Fibroblast of skin of abdomen (primary cell): ENCODE results near the gene STAC2. TPM values are rescaled to one million over a fixed set of nuclear protein-coding genes. Genes with fewer than 3 reads are reported as not detected.
"Not testable (repeated sequence)": the region's sequence is repeated elsewhere in the genome, so short reads cannot be mapped to it uniquely, and the experiment has no call there.

Source experiments
- DNase-seq: peaks from one replicate; pipeline ENCODE4 v3.0.0-alpha.2; 2013
- polyA plus RNA-seq, 2 experiments: library from polyadenylated mRNA; unstranded; fragments of 120-200 nt; gene quantifications; one replicate each; pipeline ENCODE4 v1.2.1, GENCODE V29; 2013; ENCODE audit not compliant: insufficient read length in 2 of 2

The STAC2 gene, protein sequence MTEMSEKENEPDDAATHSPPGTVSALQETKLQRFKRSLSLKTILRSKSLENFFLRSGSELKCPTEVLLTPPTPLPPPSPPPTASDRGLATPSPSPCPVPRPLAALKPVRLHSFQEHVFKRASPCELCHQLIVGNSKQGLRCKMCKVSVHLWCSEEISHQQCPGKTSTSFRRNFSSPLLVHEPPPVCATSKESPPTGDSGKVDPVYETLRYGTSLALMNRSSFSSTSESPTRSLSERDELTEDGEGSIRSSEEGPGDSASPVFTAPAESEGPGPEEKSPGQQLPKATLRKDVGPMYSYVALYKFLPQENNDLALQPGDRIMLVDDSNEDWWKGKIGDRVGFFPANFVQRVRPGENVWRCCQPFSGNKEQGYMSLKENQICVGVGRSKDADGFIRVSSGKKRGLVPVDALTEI
- 0.77 TPM for polyA plus RNA-seq (2013, experiment 1 of 2; ENCODE audit: insufficient read length)
- 0.81 TPM for polyA plus RNA-seq (2013, experiment 2 of 2; ENCODE audit: insufficient read length)

DNA sequence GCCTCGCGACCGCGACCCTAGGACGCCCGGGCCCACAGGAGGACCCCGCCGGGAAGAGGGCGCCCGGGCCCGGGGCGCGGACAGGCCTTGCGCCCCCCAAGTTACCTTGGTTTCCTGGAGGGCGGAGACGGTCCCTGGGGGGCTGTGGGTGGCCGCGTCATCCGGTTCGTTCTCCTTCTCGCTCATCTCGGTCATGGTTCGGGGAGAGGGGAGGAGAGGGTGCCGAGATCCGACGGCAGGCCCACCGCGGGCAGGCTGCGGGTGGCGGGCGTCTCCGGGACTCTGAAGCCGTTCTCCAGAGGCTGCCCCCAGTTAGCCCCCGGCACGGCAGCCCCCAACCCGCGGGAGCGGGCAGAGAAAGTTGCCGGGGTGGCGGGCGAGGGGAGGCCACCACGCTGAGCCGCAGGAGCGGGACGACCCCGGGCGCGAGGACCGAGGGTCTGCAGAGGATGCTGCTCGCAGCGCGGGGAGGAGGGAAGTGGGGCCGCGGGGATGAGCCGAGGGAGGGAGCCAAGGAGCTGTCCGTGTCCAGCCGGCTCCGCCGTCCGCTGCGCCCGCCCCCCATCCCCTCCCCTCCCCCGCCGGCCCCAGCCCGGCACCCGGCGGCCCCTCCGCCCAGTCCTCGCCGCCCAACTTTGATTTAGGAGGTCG, at the start of gene STAC2:
Gene STAC2, minus strand, starts transcription at position 638 of the 651 bp plus-strand sequence. Its CDS starts 443 bp downstream, at position 195.
- no peak for DNase-seq

DNA sequence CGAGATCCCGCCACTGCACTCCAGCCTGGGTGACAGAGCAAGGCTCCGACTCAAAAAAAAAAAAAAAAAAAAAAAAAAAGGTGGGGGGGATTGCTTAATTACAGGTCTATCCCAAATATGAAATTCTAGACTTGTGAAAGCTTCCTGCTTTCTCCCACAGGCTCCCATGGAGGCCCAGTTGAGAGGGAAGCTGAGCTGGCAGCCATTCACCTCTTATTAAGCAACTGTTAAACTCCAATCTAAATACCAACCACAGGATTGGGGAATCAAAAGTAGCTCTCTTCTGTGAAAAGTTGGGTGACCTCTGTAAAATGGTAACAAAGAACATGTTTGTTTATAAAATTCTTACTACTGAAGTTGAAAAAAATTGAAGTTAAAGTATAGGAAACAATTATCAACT, 45.8 kb upstream of the STAC2 start:
- peak; percentile 28 for DNase-seq

DNA sequence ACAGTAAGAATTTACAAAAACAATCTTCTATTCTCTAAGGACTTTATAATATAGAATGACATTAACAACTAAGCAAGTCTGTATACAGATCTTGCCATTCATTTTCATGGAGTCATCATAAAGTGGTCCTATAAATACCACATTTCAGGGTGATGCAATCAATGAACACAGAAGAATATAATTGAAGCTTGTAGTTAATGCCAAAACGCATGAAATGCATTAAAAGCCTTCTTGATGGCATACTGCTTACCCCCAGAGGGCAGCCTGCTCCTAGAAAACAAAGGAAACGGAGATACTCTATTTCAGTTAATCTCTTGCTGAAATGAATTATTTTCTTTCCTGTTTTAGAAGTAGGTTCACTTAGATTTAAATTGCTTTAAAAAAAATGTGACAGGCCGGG, 45.2 kb upstream of the STAC2 start:
- peak; percentile 91 for DNase-seq

DNA sequence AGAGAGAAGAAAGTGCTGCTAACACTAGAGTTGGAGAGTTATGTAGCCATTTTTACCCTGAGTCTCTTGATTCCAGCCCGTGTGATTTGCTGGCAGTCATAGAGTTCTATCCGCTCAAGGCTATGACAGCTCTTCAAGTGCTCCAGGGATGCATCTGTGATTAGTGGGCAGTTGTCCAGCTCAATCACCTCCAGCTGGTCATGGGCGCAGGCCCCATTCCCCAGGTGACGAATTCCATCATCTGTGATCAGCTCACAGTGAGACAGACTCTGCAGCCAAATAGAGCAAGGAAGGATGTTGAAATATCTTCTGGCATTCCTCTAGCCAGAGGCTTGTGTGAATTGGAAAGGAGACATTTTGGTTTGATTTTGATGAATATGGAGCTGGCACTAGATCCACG, 38.4 kb upstream of the STAC2 start:
- peak; percentile 14 for DNase-seq

DNA sequence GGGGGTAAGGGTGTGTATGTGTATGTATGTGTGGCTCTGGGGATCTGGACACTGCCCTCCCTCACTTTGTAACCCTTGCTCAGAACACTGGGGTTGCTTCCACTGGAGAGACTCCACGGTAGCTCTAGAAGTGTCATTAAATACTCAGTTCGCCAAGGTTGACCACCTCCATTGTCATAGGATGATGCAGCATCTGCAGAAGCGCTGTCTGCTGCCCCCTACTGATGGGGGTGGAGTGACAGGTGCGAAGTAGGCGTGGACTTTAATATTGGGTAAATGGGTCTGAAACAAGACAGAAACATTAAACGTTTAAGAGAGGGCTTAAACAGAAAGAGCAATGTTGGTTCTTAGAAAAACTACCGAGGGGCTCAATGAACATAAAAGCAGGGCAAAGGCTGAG, 35.5 kb upstream of the STAC2 start:
- DNase-seq: no peak

DNA sequence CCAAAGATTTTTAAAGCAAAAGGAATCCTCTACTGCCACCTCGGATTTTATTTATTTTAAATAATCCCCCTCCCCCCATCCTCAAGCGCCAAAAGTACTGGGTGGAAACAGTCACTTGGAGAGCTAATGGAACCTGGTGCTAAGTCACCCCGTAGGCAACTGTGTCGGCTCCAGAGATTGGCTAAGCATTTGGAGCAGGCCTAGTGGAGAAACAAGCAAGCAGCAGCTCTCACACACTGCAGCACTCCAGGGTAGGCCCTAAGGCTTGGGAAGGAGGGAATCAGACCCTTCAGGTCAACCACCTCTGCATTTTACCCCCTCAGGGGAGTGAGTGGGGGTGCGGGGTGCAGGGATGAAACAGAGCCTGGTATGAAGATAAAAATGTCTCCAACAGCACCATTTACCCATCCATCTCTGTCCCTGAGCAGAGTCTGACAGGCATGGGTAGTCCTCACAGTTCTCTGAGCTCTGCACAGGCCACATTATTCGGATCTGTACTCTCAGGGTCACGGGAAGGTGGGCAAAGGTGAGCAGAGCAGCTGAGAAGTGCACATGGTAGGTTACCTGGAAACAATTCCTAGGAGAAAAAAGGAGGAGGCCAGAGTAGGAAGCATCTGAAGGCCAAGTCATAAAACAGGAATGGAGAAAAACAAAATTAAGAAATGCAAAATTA, 27.2 kb upstream of the STAC2 start:
- DNase-seq: no peak

DNA sequence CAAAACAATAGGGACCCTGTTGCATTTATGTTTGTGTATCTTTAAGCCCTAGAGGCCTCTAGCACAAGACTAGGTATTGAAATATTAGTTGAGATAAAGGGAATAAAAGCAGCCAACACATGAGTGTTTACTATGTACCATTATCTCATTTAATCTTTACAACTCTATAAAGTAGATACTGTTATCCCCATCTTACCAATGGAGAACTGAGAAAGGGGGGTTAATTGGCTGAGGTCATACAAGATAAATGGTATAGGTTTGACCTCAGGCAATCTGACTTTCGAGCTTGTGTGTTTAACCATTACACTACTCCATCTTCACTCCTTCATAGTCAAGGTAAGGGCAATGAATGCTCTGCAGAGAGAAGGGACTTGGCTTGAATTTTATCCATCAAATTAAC, 26.3 kb upstream of the STAC2 start:
- DNase-seq: no peak

DNA sequence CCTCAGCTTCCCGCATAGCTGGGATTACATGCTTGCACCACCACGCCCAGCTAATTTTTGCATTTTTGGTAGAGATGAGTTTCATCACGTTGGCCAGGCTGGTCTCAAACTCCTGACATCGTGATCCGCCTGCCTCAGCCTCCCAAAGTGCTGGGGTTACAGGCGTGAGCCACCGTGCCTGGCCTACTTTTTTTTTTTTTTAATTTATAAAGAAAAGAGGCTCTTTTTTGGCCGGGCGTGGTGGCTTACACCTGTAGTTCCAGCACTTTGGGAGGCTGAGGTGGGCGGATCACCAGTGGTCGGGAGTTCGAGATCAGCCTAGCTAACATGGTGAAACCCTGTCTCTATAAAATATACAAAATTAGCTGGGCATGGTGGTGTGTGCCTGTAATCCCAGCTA, 24.3 kb upstream of the STAC2 start:
- not testable (repeated sequence) for DNase-seq

DNA sequence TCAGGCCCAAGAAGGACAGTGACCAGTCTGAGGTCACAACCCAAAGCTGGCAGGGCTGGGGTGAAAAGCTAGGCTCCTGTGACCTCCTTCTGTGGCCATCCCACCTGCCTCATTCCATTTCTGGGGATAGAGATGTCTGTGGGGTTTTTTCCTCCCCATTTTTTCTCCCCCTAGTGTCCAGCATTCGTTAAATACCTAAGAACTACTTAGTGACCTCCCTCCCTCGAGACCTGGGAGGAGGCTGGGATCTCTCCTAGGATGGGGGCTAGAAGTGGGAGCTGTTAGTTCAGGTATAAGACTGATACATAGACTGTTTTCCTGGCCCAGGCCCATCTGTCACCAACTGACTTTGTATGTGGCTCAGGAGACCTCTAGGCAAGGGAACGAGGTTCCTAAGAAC, 20.5 kb upstream of the STAC2 start:
- DNase-seq: no peak

DNA sequence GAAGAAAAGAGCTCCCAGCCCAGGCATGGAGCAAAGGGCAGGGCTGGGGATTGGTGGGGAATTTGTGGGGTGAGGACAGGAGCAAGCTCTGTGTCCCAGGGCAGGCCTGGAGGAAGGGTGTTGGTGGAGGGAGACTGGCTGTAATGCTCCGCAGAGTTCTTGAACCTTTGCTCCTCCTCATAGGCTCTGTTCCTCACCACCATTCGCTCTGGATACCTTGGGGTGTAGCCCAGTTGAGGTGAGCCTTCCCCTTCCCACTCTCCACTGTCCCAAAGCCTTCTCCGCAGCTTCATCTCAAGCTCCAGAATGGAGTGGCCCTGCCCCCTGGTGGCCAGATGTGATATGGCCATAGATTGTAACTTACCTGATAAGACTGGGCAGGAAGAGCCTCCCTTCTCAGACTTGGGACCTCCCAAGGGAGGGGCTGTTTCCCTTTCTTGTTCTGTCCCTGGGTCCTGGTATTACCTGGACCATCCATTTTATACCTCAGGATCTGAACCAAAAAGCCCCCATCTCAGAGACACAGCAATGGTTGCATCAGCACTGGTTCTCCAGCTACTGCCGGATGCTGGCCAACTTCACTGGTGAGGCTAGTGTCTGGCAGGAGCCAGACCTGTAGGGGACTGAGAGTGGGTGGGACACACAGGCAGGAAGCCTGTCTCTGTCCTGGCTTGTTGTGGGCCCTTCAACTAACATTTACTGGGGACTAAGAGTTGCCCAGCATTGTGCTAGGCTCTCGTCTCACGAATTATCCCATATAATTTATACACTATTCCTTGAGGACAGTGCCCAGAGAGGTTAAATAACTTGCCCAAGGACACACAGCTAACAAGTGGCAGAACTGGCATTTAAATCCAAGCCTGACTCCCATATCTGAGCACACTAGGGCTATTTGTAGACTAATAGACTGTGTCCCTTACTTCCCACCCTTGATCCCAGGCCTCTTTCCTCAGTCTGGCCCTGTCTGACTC, 19.1 kb upstream of the STAC2 start:
- DNase-seq: peak; percentile 76

DNA sequence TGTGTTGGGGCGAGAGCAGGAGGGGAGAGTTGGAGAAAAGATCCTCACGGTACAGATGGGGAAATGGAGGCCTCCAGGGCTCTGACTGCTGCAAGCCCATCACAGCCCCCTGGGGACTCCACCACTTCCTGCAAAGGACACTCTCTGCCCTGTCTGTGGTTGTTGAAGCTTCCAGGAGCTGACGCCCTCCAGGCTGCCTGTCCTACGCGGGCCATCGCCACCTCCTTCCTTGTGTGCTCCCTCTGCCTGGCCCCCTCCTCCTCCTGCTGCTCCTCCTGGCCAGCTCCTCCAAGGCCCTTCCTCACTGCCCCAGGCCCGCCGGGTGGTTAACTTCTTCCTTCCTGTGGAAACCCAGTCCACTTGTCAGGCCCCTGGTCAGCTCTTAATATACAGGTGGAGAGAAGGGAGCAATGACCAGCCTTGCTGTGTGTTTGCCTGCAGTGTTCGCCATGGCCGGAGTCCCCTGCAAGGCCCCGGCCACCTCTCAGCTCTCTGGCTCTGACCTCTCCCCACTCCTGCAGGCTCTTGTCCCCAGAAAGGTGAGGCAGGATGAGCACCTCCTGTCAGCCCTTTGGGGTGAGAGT, 18.4 kb upstream of the STAC2 start:
- DNase-seq: no peak

DNA sequence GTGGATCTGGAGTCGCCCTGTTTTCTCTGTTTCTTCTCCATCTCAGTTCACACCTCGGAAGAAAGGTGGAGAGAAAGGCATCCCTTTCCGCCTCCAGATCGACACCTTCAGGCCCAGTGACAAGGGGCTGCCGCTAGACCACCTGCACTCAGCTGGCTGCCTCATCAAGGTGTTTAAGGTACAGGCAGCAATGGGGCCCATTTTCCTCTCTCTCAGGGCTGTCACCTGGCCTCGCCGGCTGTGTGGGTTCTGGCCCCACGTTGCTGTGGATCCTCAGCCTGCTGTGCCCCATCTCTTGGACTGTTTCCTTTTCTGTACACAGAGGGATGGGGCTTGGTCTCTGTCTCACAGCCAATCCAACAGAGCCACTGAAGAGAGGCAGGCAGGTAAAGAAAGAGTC, 17.4 kb upstream of the STAC2 start:
- DNase-seq: no peak

DNA sequence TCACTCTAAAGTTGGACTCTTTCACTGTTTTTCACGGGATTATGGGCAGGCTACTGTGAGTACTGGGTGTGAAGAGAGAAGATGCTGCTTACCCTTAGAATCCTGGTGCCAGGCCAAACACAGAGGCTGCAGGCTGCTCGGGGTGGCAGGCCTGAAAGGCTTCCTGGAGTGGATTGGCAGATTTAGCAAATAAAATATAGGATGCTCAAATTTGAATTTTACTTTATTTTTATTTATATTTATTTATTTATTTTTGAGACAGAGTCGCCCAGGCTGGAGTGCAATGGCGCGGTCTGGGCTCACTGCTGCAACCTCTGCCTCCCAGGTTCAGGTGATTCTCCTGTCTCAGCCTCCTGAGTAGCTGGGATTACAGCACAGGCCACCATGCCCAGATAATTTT, 14.9 kb upstream of the STAC2 start:
- no peak for DNase-seq

DNA sequence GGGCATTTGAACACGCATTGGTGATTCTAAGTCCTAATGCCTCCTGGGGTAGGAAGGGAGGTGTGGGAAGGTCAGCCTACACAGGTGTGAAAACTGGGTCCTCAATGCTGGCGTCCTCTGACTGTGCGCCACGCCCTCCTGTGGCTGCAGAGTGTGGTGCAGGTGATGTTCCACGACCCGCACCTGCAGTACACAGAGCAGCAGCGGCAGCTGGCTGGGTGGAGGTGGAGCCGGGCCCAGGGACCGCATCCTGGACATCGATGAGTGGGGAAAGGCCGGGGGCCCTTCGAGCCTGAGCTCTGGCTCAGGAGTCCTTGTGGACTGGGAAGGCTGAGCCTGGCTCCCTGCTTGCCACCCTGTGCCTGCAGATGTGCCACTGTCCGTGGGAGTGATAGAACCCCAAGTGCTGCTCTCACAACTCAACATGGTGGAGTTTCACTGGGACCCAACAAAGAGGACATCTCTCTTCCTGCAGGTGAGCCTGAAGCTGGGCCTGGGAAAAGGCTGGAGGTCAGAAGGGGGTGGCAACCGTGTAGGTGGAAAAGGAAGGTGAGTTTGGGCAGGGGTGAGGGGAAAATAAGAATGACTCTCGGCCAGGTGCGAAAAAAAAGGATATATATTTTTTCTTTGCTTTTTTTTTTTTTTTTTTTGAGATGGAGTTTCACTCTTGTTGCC, 14.0 kb upstream of the STAC2 start:
- no peak for DNase-seq

DNA sequence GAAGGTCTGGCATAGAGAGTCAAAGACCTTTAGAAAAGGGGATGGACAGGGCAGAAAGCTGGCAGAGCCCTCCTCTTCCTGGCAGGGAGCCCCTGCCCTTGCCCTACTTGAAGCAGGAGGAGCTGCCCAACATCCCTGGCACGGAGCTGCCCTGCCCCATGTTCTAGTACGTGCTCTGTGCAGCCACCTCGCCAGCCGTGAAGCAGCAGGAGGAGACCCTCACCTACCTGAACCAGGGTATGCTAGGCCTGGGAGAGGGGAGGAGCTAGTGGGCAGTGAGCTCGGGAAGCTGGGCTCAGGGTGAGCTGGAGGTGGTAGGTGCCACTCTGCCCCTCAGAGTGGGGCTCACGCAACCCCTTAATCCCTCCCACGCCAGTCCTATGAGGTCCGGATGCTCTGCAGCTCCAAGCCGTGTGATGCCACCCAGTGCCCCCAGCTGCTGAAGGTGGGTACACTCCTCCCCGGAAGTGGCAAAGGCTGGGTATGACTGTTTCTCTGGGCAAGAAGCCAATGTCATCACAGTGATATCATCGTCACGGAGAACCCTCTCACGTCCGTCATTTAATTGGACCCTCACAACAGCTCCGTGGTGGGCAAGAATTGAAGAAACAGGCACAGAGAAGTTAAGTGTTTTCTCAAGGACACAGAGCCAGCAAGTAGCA, 12.7 kb upstream of the STAC2 start:
- no peak for DNase-seq

DNA sequence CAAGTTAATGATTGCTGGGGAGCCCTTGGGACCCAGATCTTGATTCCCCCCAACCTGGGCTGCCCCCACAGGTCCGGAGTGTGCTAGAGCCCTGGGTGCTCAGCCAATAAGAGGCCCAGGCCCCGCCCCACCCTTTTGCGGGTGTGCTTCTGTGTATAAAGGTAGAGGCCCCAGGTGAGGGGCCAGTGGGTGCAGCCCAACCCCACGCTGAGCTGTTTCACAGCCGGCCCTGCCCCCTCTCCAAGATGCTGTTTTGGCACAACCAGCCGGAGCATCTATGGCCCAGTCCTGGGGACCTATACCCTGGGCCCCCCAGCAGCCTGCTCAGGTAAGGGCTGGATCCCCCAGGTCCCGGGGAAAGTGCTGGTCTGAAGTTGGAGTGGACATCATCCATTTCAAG, 11.8 kb upstream of the STAC2 start:
- DNase-seq: no peak

DNA sequence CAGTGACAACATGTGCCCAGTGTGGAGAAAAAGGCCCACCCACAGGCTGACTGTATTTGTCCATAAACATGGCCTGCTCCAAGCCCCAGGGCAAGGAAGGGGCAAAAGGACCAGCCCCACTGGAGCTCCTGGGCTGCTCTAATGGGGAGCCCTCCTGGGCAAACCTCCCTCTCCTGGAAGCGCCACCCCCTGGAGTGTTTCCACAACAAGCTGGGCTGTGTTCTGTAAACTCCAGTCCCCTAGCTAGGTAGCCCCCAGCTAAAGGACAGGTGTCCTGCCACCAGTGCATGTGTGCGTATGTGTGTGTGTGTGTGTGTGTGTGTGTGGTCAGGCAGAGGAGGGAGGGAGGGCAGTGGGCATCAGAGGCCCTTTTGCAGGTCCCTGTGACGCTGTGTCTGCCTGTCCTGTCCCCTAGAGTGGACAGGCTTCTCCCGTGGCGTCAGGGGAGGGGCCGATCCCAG, 11.3 kb upstream of the STAC2 start:
- no peak for DNase-seq

DNA sequence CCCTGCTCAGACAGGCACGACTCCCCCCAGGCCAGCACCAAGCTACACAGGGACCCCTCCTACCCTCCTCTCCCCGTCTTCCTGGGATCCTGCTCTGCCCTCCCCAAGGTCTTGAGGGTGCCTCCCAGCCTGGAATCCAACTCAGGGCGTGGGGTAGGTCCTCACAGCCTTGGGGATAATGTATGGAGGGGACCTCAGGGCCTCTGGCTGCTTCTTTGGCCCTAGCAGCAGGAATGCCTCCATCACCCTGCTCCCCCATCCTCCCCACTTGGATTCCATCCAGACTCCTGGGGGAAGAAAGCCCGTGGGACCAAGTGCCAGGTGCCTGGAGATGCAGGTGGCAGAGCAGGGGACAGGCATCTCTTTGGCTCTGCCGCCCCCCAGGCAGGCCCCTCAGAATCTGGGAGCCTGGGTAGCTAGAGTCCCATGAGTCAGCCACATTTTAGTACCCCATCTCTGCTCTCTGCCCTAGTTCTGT, 10.7 kb upstream of the STAC2 start:
- DNase-seq: no peak

DNA sequence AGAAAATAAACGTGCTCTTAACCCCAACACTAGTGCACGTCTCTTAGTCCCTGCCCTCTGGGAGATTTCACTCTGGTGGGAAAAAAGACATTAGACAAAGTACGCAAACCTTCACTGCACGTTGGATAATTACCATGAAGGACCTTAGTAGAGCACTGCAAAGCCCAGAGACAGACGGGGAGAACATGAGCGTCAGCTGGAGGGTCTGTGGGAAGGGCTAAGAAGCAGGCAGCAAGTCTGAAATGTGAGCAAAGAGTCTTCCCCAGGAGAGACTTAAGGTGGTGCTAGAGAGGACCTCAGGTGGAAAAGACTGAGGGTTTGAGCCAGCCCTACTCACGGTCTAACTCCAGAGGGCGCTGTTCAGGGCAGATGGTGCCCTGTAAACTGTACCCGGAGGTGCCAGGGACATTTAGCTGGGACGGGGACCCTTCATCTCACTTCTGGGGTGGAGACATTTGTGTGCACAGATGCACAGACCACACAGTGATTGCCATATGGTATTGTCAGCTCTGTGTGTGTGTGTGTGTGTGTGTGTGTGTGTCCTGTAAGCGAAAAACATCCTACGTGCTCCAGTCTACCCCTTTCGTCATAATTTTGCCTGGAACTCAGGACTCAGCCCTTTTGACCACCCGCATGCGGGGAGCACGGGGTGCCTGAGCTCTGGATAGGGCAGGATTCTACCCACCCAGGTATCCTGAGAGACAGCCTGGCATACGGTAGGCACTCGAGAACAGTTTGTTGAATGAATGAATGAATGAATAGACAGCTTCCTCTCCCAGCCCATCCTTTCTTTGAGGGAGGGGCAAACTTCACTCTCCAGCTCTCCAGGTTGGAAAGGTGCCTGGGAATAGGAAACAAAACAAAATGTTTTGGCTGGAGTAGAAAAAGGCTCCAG, 10.1 kb upstream of the STAC2 start:
- peak; percentile 49 for DNase-seq
